Stimulated activated CD4-positive, alpha-beta T cell treated with anti-CD3 and anti-CD28 coated beads, Interleukin-12 subunit alpha, Interleukin-12 subunit beta, amount 100 ng/mL, for 4 hours (primary cell): ENCODE results near the gene RPRML.
"Not testable (repeated sequence)": the region's sequence is repeated elsewhere in the genome, so short reads cannot be mapped to it uniquely, and the experiment has no call there.

Source experiments
- DNase-seq: peaks from one replicate; pipeline ENCODE4 v3.0.0-alpha.2; 2020

Gene RPRML

GRCh38 chr17:46975287-46975686 lies 3.8 kb downstream of the RPRML start:
- no peak for DNase-seq

- DNase-seq = no peak
Measured at GRCh38 chr17:46974086-46974485, 5.0 kb downstream of the RPRML start.

- no peak for DNase-seq
Measured at GRCh38 chr17:46972346-46972745, 6.7 kb downstream of the RPRML start.

GRCh38 chr17:46971647-46972300 lies 7.3 kb downstream of the RPRML start:
- no peak for DNase-seq

- DNase-seq = no peak
Measured at GRCh38 chr17:46968896-46969295, 10.2 kb downstream of the RPRML start.

- no peak for DNase-seq
Measured at GRCh38 chr17:46968224-46968834, 10.7 kb downstream of the RPRML start.

GRCh38 chr17:46964315-46965265 lies 14.5 kb downstream of the RPRML start:
- no peak for DNase-seq

- DNase-seq = no peak
Measured at GRCh38 chr17:46963571-46963970, 15.5 kb downstream of the RPRML start.

- no peak for DNase-seq
Measured at GRCh38 chr17:46962374-46962790, 16.7 kb downstream of the RPRML start.

GRCh38 chr17:46960152-46960551 lies 18.9 kb downstream of the RPRML start:
- no peak for DNase-seq

- no peak for DNase-seq
Measured at GRCh38 chr17:46958041-46958591, 20.9 kb downstream of the RPRML start.

GRCh38 chr17:46953191-46953590 lies 25.9 kb downstream of the RPRML start:
- DNase-seq = not testable (repeated sequence)

- DNase-seq = no peak
Measured at GRCh38 chr17:46952115-46952514, 26.9 kb downstream of the RPRML start.

- DNase-seq = no peak
Measured at GRCh38 chr17:46951706-46952105, 27.3 kb downstream of the RPRML start.

GRCh38 chr17:46950997-46951621 lies 27.9 kb downstream of the RPRML start:
- DNase-seq = no peak

- no peak for DNase-seq
Measured at GRCh38 chr17:46950342-46950996, 28.6 kb downstream of the RPRML start.

- no peak for DNase-seq
Measured at GRCh38 chr17:46949291-46950174, 29.5 kb downstream of the RPRML start.

- DNase-seq = no peak
Measured at GRCh38 chr17:46948544-46948943, 30.5 kb downstream of the RPRML start.

- DNase-seq = no peak
Measured at GRCh38 chr17:46947216-46947615, 31.8 kb downstream of the RPRML start.

- DNase-seq = no peak
Measured at GRCh38 chr17:46944931-46945330, 34.1 kb downstream of the RPRML start.
